Measurements from ENCODE around the gene OR2Z1. TPM values are rescaled to one million over a fixed set of nuclear protein-coding genes. Genes with fewer than 3 reads are reported as not detected.

Gene OR2Z1, protein sequence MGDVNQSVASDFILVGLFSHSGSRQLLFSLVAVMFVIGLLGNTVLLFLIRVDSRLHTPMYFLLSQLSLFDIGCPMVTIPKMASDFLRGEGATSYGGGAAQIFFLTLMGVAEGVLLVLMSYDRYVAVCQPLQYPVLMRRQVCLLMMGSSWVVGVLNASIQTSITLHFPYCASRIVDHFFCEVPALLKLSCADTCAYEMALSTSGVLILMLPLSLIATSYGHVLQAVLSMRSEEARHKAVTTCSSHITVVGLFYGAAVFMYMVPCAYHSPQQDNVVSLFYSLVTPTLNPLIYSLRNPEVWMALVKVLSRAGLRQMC
- total RNA-seq: not detected

- ATAC-seq (no peak), DNase-seq (ENCODE audit: low spot score) (no peak)
- intact Hi-C loops (cut with DNase I): no loop called here
These were observed at the start of gene OR2Z1 for GRCh38 chr19:8721334-8721733. OR2Z1 (plus strand) TSS chr19:8721634; CDS start chr19:8731029, 9,395 bp downstream.

DNA sequence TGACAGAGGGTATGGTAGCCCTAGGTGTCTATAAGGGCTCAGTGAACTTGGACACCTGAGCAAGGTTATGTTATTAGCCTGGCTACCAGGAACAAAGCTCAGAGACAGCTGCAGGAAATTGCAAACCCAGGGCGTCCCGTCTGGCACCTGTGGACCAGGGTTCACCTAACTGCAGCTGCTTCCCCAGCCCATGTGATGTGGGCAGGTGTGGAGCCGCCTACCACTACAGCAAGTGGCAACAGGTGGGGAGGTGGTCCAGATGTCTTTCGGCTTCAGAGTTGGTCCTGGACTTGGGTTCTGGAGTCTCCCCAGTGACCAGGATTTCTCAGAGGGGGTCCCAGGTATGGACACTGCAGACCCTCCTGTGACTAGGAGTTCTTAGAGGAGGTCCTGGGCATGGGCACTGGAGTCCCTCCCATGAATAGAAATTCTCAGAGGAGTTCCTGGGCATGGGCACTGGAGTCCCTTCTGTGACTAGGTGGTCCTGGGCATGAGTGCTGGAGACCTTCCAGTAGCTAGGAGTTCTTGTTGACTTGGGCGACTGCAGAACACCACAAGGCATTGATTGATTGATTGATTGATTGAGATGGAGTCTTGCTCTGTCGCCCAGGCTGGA is 48.0 kb upstream of the OR2Z1 start:
- no peak for ATAC-seq
- no peak for DNase-seq (ENCODE audit: low spot score)
- intact Hi-C loops (cut with DNase I): no loop called here

DNA sequence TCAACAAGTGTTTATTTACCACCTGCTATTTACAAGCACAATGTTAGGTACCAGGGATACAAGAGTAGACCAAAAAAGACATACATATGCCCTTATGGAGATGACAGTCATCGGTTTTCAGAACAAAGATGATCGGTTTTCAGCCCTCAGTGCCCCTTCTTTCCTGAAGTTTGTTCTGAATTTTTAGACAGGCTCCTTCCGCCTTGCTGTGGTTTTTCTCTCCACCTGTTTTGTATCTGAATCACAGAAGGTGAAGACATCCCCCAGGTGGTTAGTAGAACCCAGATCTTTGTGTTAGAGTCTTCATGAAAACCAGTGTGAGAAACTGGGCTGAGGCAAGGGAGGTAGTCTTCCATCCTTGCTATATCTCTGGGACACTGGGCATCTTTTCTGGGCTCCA is 46.4 kb upstream of the OR2Z1 start:
- intact Hi-C loops (cut with DNase I): no loop called here
- DNase-seq (ENCODE audit: low spot score) (no peak), ATAC-seq (no peak)

DNA sequence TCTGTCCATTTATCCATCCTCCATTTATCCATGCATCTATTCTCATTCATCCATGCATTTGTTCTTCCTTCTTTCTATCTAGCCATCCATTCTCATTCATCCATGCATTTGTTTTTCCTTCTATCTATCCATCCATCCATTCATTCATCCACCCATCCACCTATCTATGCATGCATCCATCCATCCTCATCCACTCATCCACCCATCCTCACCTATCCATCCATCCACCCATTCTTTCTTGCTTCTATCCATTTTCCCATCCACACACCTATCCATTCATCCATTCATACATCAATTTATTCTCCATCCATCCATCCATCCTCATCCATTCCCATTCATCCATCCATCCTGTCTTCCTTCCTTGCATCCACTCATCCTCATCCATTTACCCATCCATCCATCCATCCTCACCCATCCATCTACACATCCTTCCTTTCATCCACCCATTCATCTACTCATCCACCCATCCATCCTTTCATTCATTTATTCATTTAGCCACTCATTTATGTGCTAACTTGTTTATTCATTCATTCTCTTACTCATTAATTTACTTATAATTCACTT is 43.1 kb upstream of the OR2Z1 start:
- no peak for DNase-seq (ENCODE audit: low spot score)
- ATAC-seq: no peak
- intact Hi-C loops (cut with DNase I): no loop called here

DNA sequence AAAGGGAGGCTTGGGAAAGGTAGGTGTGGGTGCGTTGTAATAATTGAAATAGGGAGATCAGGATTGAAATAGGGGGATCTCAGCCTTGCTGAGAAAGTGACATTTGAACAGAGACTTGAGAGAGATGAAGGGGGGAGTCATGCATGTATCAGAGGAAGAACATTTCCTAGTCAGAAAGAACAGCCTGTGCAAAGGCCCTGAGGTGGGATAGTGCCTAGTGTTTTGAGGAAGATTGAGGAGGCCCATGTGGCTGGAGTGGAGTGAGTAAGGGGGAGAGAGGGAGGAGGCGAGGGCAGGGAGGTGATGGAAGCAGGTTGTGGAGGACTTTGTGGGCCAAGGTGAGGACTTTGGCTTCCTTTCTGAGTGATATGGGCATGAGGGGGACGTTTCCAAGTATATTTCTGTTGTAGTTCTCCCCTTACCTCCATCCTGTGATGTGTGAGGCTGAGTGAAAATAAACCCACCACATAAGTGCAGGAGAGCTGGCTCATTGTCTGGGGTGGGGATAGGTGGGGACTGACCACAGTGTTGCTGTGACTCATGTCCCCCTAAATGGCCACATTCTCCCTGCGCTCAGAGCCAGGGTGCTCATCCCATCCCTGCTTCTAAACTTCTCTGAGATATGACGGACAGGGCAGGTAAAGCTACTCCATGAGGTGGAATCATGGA is 40.6 kb upstream of the OR2Z1 start:
- ATAC-seq: no peak
- intact Hi-C loops (cut with DNase I): no loop called here
- no peak for DNase-seq (ENCODE audit: low spot score)

- DNase-seq (ENCODE audit: low spot score): no peak
- ATAC-seq: no peak
- intact Hi-C loops (cut with DNase I): no loop called here
These were observed 39.9 kb upstream of the OR2Z1 start for GRCh38 chr19:8681345-8682029.

DNA sequence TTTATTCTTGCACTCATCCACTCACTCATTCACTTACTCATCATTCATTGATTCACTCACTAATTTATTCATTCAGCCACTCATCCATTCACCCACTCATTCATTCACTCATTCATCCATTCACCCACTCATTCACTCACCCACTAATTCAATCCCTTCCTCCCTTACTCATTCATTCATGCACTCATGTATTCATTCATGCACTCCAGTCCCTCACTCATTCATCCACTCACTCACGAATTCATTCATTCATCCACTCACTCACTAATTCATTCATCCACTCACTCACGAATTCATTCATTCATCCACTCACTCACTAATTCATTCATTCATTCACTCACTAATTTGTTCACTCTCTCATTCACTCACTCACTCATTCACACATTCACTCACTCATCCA is 39.0 kb upstream of the OR2Z1 start:
- intact Hi-C loops (cut with DNase I): no loop called here
- ATAC-seq: no peak

DNA sequence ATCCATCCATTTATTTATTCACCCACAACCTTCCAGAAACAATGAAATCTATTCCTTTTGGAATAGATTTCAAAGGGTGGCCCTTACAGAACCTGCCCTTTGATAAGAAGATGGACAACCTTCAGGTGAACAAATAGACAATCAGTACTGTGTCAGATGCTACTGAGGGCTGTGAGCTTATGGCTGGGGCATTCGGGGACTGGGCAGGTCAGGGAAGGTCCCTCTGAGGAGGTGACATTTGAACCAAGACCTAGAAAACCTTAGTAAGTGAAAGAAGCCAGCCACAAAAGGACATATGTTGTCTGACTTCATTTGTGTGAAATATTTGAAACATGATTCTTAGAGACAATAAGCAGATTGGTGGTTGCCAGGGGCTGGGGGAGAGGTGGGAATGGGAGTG is 38.5 kb upstream of the OR2Z1 start:
- ATAC-seq (no peak), DNase-seq (ENCODE audit: low spot score) (no peak)
- intact Hi-C loops (cut with DNase I): no loop called here

More for the DNA sequence above, 39.0 kb upstream of the OR2Z1 start:
- DNase-seq (ENCODE audit: low spot score): no peak

DNA sequence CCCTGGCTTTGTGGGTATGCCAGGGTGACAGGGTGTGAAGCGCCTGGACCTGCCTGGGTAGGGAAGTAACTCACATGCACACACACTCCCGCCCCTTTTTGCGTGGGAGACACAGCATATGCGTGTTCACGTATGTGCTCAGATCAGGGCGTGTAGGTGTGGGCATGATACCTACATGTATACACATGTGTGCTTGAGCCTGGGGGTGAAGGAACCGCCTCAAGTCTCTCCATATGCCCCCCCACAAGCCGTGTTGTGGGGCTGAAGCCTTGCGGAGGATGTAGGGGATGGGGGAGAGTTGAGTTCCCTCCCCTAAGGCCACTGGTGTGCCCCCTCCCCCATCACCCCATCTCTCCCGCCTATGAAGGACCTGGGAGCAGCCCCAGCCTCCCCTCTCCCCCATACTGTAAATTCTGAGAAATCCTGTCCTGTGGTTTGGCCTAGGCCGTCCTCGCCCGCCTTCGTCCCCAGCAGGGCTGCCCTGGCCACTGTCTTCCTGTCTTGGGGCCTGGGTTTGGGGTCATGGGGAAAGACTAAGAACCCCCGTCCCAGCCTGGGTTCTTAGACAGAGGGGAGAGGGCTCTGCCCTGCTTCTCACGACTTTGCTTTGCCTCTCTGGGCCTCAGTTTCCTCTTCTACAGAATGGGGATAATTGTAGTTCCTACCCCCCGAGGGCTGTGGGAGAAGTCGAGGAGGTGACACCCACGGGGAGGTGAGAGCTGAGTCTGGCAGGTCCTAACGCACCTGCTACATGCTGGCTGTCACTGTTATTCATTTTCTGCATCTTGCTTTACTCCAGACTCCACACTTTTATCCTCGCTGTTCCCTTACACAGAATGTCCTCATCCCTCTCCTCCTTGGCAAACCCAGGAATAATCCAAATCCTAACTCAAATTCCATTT is 37.2 kb upstream of the OR2Z1 start:
- intact Hi-C loops (cut with DNase I): no loop called here
- no peak for DNase-seq (ENCODE audit: low spot score)
- ATAC-seq: no peak

- ATAC-seq: no peak
- intact Hi-C loops (cut with DNase I): no loop called here
- no peak for DNase-seq (ENCODE audit: low spot score)
These were observed 34.9 kb upstream of the OR2Z1 start for GRCh38 chr19:8686549-8686948.

DNA sequence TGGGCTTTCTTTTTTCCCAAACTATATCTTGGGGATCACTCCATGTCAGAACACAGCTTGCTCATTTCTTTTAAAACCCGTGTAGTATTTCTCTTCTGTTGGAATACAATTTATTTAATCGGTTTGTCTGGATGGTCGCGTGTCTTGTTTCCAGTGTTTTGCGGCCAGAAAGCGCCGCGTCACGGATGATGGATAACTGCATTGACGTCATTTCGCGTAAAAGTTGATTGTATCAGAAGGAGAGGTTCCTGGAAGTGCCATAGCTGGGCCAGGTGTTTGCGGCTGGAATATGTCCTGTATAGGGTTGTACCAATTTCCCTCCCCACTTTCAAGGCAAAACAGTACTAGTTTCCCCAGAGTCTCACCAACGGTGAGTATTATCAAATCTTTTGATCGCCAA is 32.5 kb upstream of the OR2Z1 start:
- intact Hi-C loops (cut with DNase I): no loop called here
- no peak for ATAC-seq
- no peak for DNase-seq (ENCODE audit: low spot score)

DNA sequence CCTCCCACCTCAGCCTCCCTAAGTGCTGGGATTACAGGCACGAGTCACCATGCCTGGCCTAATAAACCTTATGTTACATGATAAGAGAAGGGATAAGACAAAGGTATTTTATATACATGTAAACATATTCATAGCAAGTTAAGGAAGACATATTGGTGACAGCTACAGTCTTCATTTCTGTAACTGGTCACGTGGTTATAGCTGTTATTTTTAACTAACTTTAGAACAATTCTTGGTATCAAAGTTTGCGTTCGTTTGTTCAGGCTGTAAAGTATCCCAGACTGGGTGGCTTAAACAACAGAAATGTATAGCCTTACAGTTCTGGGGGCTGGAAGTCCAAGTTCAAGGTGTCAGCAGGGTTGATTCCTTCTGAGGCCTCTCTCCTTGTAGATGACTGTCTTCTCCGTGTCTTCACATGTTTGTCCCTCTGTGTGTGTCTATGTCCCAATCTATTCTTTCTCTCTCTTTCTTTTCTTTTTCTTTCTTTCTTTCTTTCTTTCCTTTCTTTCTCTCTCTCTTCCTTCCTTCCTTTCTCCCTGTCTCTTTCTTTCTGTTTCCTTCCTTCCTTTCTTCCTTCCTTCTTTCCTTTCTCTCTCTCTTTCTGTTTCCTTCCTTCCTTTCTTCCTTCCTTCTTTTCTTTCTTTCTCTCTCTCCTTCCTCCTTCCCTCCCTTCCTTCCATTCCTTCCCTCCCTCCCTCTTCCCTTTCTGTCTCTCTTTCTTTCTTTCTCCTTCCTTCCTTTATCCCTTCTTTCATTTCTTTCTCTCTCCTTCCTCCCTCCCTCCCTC is 30.5 kb upstream of the OR2Z1 start:
- ATAC-seq (no peak), DNase-seq (ENCODE audit: low spot score) (no peak)
- intact Hi-C loops (cut with DNase I): no loop called here

DNA sequence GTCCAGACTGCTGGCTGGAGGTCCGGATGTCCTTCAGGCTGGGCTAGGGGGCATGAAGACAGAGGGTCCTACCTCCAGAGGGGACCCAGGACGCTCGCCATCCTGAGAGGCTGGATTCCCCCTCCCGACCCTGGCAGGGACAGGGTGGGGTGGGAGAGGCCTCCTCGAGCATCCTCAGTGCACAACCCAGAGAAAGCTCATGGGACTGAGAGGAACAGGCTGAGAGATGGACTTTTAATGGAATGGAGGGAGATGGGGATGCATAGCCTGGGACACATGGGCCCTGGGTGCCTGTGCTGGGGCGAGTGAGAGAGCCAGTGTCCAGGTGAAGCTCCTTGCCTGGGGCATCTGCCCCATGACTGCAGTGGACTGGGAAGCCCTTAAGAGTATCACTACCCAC is 25.9 kb upstream of the OR2Z1 start:
- intact Hi-C loops (cut with DNase I): no loop called here
- ATAC-seq (no peak), DNase-seq (ENCODE audit: low spot score) (no peak)

GRCh38 chr19:8695911-8696310 is 25.5 kb upstream of the OR2Z1 start:
- DNase-seq (ENCODE audit: low spot score): no peak
- intact Hi-C loops (cut with DNase I): no loop called here
- no peak for ATAC-seq

DNA sequence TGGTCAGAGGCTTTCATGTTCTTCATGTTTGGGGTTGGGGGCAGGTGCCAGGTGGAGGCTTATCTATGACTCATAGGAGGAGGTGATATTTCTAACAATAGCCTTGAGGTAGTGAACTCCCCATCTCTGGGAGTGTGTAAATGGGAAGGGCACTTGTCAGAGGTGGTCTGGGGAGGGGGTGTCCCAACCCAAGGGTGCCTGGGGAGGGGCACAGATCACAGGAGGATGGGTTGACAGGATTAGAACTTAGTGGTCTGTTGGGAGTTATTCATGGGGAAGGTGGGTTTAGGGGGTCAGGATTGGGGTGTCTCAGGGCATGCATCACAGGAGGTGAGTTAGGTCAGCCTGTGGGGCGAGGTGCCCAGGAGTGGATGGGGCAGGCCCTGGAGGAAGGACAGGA is 24.4 kb upstream of the OR2Z1 start:
- ATAC-seq (no peak), DNase-seq (ENCODE audit: low spot score) (no peak)
- intact Hi-C loops (cut with DNase I): no loop called here

DNA sequence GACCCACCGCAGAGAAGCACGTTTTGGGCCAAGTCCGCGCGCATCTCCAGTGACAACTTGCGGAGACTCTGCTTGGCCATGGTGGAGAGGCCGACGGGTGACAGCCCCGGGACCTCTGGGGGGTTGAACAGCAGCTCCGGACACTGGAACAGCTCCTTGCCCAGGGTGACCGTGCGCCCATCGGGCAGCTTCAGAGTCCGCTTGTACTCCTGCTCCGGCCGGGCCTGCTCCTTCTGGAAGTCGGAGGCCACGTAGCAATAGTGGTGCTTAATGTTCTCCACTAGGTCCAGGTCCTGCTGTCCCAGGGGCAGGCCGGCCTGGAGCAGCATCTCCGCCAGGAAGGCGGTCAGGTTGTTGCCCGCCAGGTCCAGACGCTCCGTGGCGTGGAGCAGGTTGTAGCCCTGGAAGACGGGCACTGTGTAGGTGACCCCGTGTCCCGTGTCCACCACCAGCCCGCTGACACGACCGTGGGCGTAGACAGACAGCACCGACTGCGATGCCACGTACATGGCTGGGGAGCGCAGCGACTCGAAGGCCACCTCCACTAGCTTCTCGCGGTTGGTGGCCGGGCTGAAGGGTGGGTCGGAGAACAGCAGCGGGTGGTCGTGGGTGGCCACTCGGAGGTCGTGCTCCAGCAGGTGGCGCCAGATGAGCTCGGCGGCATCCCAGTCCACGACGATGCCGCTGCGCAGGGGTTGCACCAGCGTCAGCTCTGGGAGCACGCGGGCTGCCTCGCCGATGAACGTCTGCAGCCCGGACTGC is 23.6 kb upstream of the OR2Z1 start:
- intact Hi-C loops (cut with DNase I): no loop called here
- ATAC-seq (no peak), DNase-seq (ENCODE audit: low spot score) (no peak)

- intact Hi-C loops (cut with DNase I): no loop called here
- no peak for DNase-seq (ENCODE audit: low spot score)
- ATAC-seq: no peak
These were observed 22.9 kb upstream of the OR2Z1 start, which contains the start of gene ACTL9 for GRCh38 chr19:8698433-8699063. ACTL9 (minus strand) TSS chr19:8698795; CDS start chr19:8698701, 94 bp downstream.
